H9 (cell line): ENCODE measurements around the gene AMMECR1. TPM values are rescaled to one million over a fixed set of nuclear protein-coding genes. Genes with fewer than 3 reads are reported as not detected.

Experiments
- DNase-seq: peaks from one replicate; pipeline ENCODE4 v3.0.0-alpha.2; 2017
- H2AFZ ChIP-seq: one replicate; pipeline ENCODE4 v1.6.1; 2013; ENCODE audit warnings: mild to moderate bottlenecking, low read length, control low read depth, moderate library complexity
- H2AK5ac ChIP-seq: 2 replicates; pipeline ENCODE4 v1.6.1; 2013; ENCODE audit warnings: low read length, control low read depth, mixed read lengths; ENCODE audit not compliant: insufficient read length
- H2BK120ac ChIP-seq: one replicate; pipeline ENCODE4 v1.6.1; 2013; ENCODE audit warnings: low read depth, mild to moderate bottlenecking, low read length, control low read depth, inconsistent platforms; ENCODE audit not compliant: poor library complexity, severe bottlenecking
- H2BK12ac ChIP-seq: 2 replicates; pipeline ENCODE4 v1.6.1; 2013; ENCODE audit warnings: low read length, control low read depth, mixed read lengths, low read depth; ENCODE audit not compliant: insufficient read length
- H2BK15ac ChIP-seq: 2 replicates; pipeline ENCODE4 v1.6.1; 2013; ENCODE audit warnings: low read depth, low read length, control low read depth
- H2BK20ac ChIP-seq: one replicate; pipeline ENCODE4 v1.6.1; 2013; ENCODE audit warnings: low read depth, mild to moderate bottlenecking, low read length, control low read depth, inconsistent platforms; ENCODE audit not compliant: poor library complexity, severe bottlenecking
- H2BK5ac ChIP-seq: 2 replicates; pipeline ENCODE4 v1.6.1; 2013; ENCODE audit warnings: low read length, control low read depth, mixed read lengths; ENCODE audit not compliant: insufficient read length
- H3K14ac ChIP-seq: 2 replicates; pipeline ENCODE4 v1.6.1; 2013; ENCODE audit warnings: low read length, control low read depth; ENCODE audit not compliant: insufficient read depth
- H3K18ac ChIP-seq: 2 replicates; pipeline ENCODE4 v1.6.1; 2013; ENCODE audit warnings: low read depth, mild to moderate bottlenecking, mixed read lengths, low read length, control low read depth; ENCODE audit not compliant: insufficient read length
- H3K23ac ChIP-seq: 2 replicates; pipeline ENCODE4 v1.6.1; 2013; ENCODE audit warnings: low read length, control low read depth, mixed read lengths, low read depth; ENCODE audit not compliant: insufficient read length
- H3K23me2 ChIP-seq: 2 replicates; pipeline ENCODE4 v1.6.1; 2013; ENCODE audit warnings: low read depth, mild to moderate bottlenecking, mixed read lengths, low read length, control low read depth; ENCODE audit not compliant: insufficient read length, poor library complexity, severe bottlenecking
- H3K27ac ChIP-seq: 2 replicates; pipeline ENCODE4 v1.5.1; 2013; ENCODE audit warnings: low read length, control low read depth, mixed read lengths, low read depth; ENCODE audit not compliant: insufficient read length
- H3K27me3 ChIP-seq: 2 replicates; pipeline ENCODE4 v1.6.1; 2013; ENCODE audit warnings: low read length, control low read depth, inconsistent platforms; ENCODE audit not compliant: insufficient read depth
- H3K4ac ChIP-seq: 2 replicates; pipeline ENCODE4 v1.6.1; 2013; ENCODE audit warnings: low read depth, mild to moderate bottlenecking, control low read depth, inconsistent platforms, low read length, moderate library complexity
- H3K4me1 ChIP-seq: 2 replicates; pipeline ENCODE4 v1.6.1; 2013; ENCODE audit warnings: low read length, control low read depth, inconsistent platforms; ENCODE audit not compliant: insufficient read depth
- H3K4me2 ChIP-seq: 2 replicates; pipeline ENCODE4 v1.6.1; 2013; ENCODE audit warnings: low read length, control low read depth, mixed read lengths; ENCODE audit not compliant: insufficient read length, insufficient read depth
- H3K56ac ChIP-seq: 2 replicates; pipeline ENCODE4 v1.6.1; 2013; ENCODE audit warnings: low read depth, mild to moderate bottlenecking, mixed read lengths, low read length, control low read depth; ENCODE audit not compliant: insufficient read length
- H3K79me1 ChIP-seq: 2 replicates; pipeline ENCODE4 v1.6.1; 2013; ENCODE audit warnings: low read depth, mild to moderate bottlenecking, moderate library complexity, low read length, control low read depth, inconsistent platforms; ENCODE audit not compliant: insufficient read depth, poor library complexity, severe bottlenecking
- H3K79me2 ChIP-seq: 2 replicates; pipeline ENCODE4 v1.6.1; 2013; ENCODE audit warnings: low read length, control low read depth, inconsistent platforms; ENCODE audit not compliant: insufficient read depth
- H3K9ac ChIP-seq: 2 replicates; pipeline ENCODE4 v1.6.1; 2013; ENCODE audit warnings: low read length, control low read depth, mixed read lengths; ENCODE audit not compliant: insufficient read length; ENCODE audit errors: extremely low read depth
- H3K9me3 ChIP-seq: one replicate; pipeline ENCODE4 v1.6.1; 2013; ENCODE audit warnings: low read depth, low read length, inconsistent platforms; ENCODE audit not compliant: control insufficient read depth
- H3T11ph ChIP-seq: one replicate; pipeline ENCODE4 v1.6.1; 2013; ENCODE audit warnings: mild to moderate bottlenecking, low read length, control low read depth, inconsistent platforms
- H4K20me1 ChIP-seq: one replicate; pipeline ENCODE4 v1.6.1; 2013; ENCODE audit not compliant: control insufficient read depth, insufficient read length, insufficient read depth
- H4K5ac ChIP-seq: 2 replicates; pipeline ENCODE4 v1.6.1; 2013; ENCODE audit warnings: low read depth, mild to moderate bottlenecking, mixed read lengths, low read length, control low read depth; ENCODE audit not compliant: insufficient read length
- H4K8ac ChIP-seq: replicated peaks from 2 replicates; pipeline ENCODE4 v1.6.1; 2013; ENCODE audit warnings: low read length, control low read depth, mixed read lengths, low read depth; ENCODE audit not compliant: insufficient read length
- H4K91ac ChIP-seq: 2 replicates; pipeline ENCODE4 v1.6.1; 2013; ENCODE audit warnings: low read depth, mild to moderate bottlenecking, moderate library complexity, mixed read lengths, low read length, control low read depth; ENCODE audit not compliant: insufficient read length
- H3K27ac Mint-ChIP-seq, 3 experiments: 2 replicates in 2 of 3; 3 replicates in 1 of 3; pipeline ENCODE4 v1.8.0; 2020 to 2021; ENCODE audit warnings: mixed read lengths in 3 of 3, mild to moderate bottlenecking in 1 of 3, moderate library complexity in 1 of 3
- H3K27me3 Mint-ChIP-seq: 2 replicates; pipeline ENCODE4 v1.8.0; 2021; ENCODE audit warnings: low read depth, mild to moderate bottlenecking, moderate library complexity, mixed read lengths
- H3K36me3 Mint-ChIP-seq, 3 experiments: 2 replicates in 2 of 3; 3 replicates in 1 of 3; pipeline ENCODE4 v1.8.0; 2020 to 2021; ENCODE audit warnings: low read depth in 3 of 3, mixed read lengths in 3 of 3; ENCODE audit not compliant: insufficient read depth in 1 of 3
- H3K4me1 Mint-ChIP-seq, 2 experiments: 2 replicates each; pipeline ENCODE4 v1.8.0; 2020; ENCODE audit warnings: mixed read lengths in 2 of 2
- H3K4me3 Mint-ChIP-seq, 2 experiments: 2 replicates in 1 of 2; 3 replicates in 1 of 2; pipeline ENCODE4 v1.8.0; 2020 to 2021; ENCODE audit warnings: mild to moderate bottlenecking in 2 of 2, mixed read lengths in 2 of 2, moderate library complexity in 1 of 2
- H3K9me3 Mint-ChIP-seq, 2 experiments: 2 replicates in 1 of 2; 3 replicates in 1 of 2; pipeline ENCODE4 v1.8.0; 2020; ENCODE audit warnings: mild to moderate bottlenecking in 2 of 2, mixed read lengths in 2 of 2, moderate library complexity in 1 of 2
- CTCF ChIP-seq: fragments of 200-600 bp; sonication (generic); conservative IDR thresholded peaks from 3 replicates; pipeline ENCODE4 v1.8.0; 2021; ENCODE audit warnings: antibody characterized with exemption, mild to moderate bottlenecking
- total RNA-seq: library from RNA; stranded (reverse); gene quantifications from 2 replicates; pipeline ENCODE4 v1.2.1, GENCODE V29; 2021

AMMECR1 gene
- total RNA-seq, 1 experiment from 2014 or later, result 28.5 TPM

DNA sequence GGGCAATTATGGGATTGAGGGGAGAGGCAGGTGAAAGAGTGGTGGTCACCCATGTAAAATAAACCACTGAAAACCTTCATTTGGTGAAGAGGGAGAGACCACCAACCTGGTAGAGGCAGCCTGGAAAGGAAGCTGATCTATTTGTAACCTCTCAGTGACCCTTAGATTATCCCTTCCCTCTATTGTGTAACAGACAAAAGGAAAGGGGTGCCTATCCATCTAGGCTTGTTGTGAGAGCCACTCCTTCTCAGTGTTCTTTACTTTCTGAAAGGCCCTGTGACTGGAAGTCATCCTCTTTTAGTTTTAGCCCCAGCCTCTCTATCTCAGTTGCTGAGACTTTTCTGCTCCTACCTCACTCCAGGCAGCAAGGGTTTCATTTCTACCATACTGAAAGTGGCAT is 172.6 kb downstream of the AMMECR1 start:
- H3K4me2 ChIP-seq, result no peak overlapping the region
- H3K14ac ChIP-seq, result no peak overlapping the region
- H3K9ac ChIP-seq, result no peak overlapping the region
- H4K20me1 ChIP-seq, result no peaks in the 10 kb centered on the region
- no peaks in the 10 kb centered on the region for H3K23me2 ChIP-seq
- no peak overlapping the region for H3K4ac ChIP-seq
- peaks cover 0 to 4% (median 0%) of the 10 kb centered on the region in 3 experiments; a peak in 1 of 7 replicates for H3K36me3 Mint-ChIP-seq
- H4K5ac ChIP-seq, result no peak overlapping the region
- peaks cover 16% of the 10 kb centered on the region in 2 experiments for H3K4me1 Mint-ChIP-seq
- H2BK12ac ChIP-seq, result no peak overlapping the region
- no peaks in the 10 kb centered on the region for H3K79me1 ChIP-seq
- TF ChIP-seq CTCF, result no peak
- no peak overlapping the region for H2BK20ac ChIP-seq
- H3T11ph ChIP-seq, result no peak overlapping the region
- DNase-seq, result no peak
- H2AK5ac ChIP-seq, result no peak overlapping the region
- H3K4me3 Mint-ChIP-seq, result no peak overlapping the region
- H3K79me2 ChIP-seq, result no peaks in the 10 kb centered on the region
- H3K9me3 ChIP-seq, result no peaks in the 10 kb centered on the region
- H3K4me1 ChIP-seq, result peaks cover 3% of the 10 kb centered on the region; the same call in 1 of the 2 replicates
- H3K56ac ChIP-seq, result no peak overlapping the region
- H2BK5ac ChIP-seq, result no peak overlapping the region
- H3K27me3 Mint-ChIP-seq, result no peaks in the 10 kb centered on the region; the same call in none of the 2 replicates
- H2BK15ac ChIP-seq, result no peak overlapping the region; the same call in 1 of the 2 replicates
- no peak overlapping the region for H2AFZ ChIP-seq
- no peak overlapping the region for H3K18ac ChIP-seq
- H2BK120ac ChIP-seq, result no peak overlapping the region
- no peaks in the 10 kb centered on the region for H3K27me3 ChIP-seq
- H3K27ac Mint-ChIP-seq, result 0 out of 7 replicates have a peak overlapping the region, but pooled peaks of 1 of the 3 experiments have one; percentile 16
- H3K23ac ChIP-seq, result no peak overlapping the region
- H3K27ac ChIP-seq, result no peak overlapping the region
- H4K91ac ChIP-seq, result no peak overlapping the region
- no peak overlapping the region for H4K8ac ChIP-seq
- no peaks in the 10 kb centered on the region for H3K9me3 Mint-ChIP-seq

Other genes with a start within 250 kb of the AMMECR1 start
- 0.04 and 0.13 TPM in 2 replicates for gene RTL9, start 40.8 kb upstream of the AMMECR1 start, total RNA-seq